ENCODE data around the gene XRN1. TPM values are rescaled to one million over a fixed set of nuclear protein-coding genes. Genes with fewer than 3 reads are reported as not detected.

Gene XRN1
- total and polyA plus RNA-seq, 10 of the 15 experiments (the other 5 are each of a cell fraction or from before 2014, with no cell fraction given), result 1.7 to 38.8 (median 15.5) TPM

GRCh38 chr3:142275856-142276255 is 172.0 kb downstream of the XRN1 start (continued):
- no peak for TF ChIP-seq KAT2A (conservative IDR thresholded peaks at IDR 0.05; ENCODE audit: control insufficient read depth, low read depth, low read length)
- TF ChIP-seq BHLHE40 (IDR thresholded peaks at IDR 0.05; ENCODE audit: borderline replicate concordance in 1 of 2, low read depth in 2 of 2, low read length in 1 of 2), result no peak
- TF ChIP-seq BCL11A (IDR thresholded peaks at IDR 0.05; ENCODE audit: low read depth, low read length), result no peak
- no peak for TF ChIP-seq SMARCA5 (IDR thresholded peaks at IDR 0.05)

DNA sequence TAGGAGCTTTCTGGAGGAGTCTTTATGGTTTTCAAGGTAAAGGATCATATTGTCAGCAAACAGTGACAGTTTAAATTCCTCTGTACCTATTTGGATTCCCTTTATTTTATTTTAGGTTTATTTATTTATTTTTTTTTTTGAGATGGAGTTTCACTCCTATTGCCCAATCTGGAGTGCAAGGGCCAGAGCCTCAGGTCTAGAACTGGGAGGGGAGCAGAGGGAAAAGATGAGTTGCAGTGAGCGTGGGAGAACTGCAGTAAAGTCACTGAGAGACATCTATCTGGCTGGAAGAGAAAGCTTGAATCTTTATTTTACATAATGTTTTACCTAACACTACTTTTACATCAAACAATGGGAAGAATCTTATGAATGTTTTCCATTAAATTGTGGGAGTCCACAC is 172.9 kb downstream of the XRN1 start:
- no peak for DNase-seq (ENCODE audit: low read depth, low spot score)
- H2AFZ ChIP-seq (ENCODE audit: control insufficient read depth, low read depth, low read length), result no peak overlapping the region
- no peaks in the 10 kb centered on the region for H4K20me1 ChIP-seq (ENCODE audit: control insufficient read depth, insufficient read depth)
- no peaks in the 10 kb centered on the region for H3K36me3 ChIP-seq (ENCODE audit: control insufficient read depth in 2 of 2, insufficient read depth in 2 of 2, low read length in 1 of 2)
- no peak overlapping the region for H3K4me2 ChIP-seq (ENCODE audit: control insufficient read depth, insufficient read depth)
- intact Hi-C loops (cut with micrococcal nuclease; ENCODE audit: unreplicated experiment) (loop anchor here (5.0 kb wide), 1 partner anchor 813 kb away; no protein-coding TSS in a partner anchor), in situ Hi-C loops (cut with MboI) (no loop called here)
- no peak overlapping the region for H3K9ac ChIP-seq (ENCODE audit: control insufficient read depth, insufficient read depth, low read length)
- H3K27me3 ChIP-seq (replicated peaks in 1 of 2; ENCODE audit: control insufficient read depth in 2 of 2, insufficient read depth in 2 of 2, low read length in 1 of 2), result no peaks in the 10 kb centered on the region
- whole genome bisulfite sequencing (ENCODE audit: insufficient coverage, insufficient replicate concordance, low lambda C conversion rate, missing lambda C conversion rate), result 82% methylated on average over 1 of the region's 1 CpG
- POLR2A ChIA-PET, result interaction anchor here (0.6 kb wide), 1 partner anchor 169 kb away, joined by 3 read pairs; no protein-coding TSS in a partner anchor
- no peaks in the 10 kb centered on the region; the same call in 1 of the 2 replicates for H3K4me1 ChIP-seq (ENCODE audit: control insufficient read depth, insufficient read depth, low read length)
- H3K27ac ChIP-seq (ENCODE audit: control insufficient read depth, insufficient read depth), result no peak overlapping the region
- ATAC-seq, result no peak
- no peak overlapping the region for H3K4me3 ChIP-seq
- RAD21 ChIA-PET (ENCODE audit: unreplicated experiment), result no interaction called here
- no peaks in the 10 kb centered on the region for H3K9me3 ChIP-seq (replicated peaks; ENCODE audit: control insufficient read depth, insufficient read depth, low read length)
- FAIRE-seq, result no peak
- H3K79me2 ChIP-seq (ENCODE audit: control insufficient read depth, insufficient read depth, low read length), result no peaks in the 10 kb centered on the region
- no TSS peak for BruUV-seq (replicated peaks)
- SMC1A ChIA-PET (ENCODE audit: uncharacterized antibody, unreplicated experiment), result interaction anchor here (0.7 kb wide), 1 partner anchor 883 kb away, joined by 3 read pairs; no protein-coding TSS in a partner anchor
- CTCF ChIA-PET, result no interaction called here
- TF ChIP-seq RAD21 (IDR thresholded peaks at IDR 0.05; ENCODE audit: insufficient read depth, low read depth, low read length) (no peak), EED (IDR thresholded peaks at IDR 0.05; ENCODE audit: low read depth) (no peak), CBX5 (IDR thresholded peaks at IDR 0.05; ENCODE audit: low read depth) (no peak), NFXL1 (IDR thresholded peaks at IDR 0.05; ENCODE audit: borderline replicate concordance) (no peak), SRF (IDR thresholded peaks at IDR 0.05; ENCODE audit: low read depth in 2 of 2, low read length in 2 of 2) (no peak), CUX1 (IDR thresholded peaks at IDR 0.05; ENCODE audit: insufficient replicate concordance, low read depth, low read length) (no peak), HCFC1 (IDR thresholded peaks at IDR 0.05; ENCODE audit: low read length) (no peak), POLR2A (IDR thresholded peaks at IDR 0.05; ENCODE audit: low read depth, low read length) (no peak), ZNF274 (IDR thresholded peaks at IDR 0.05; ENCODE audit: insufficient read depth, insufficient read length) (no peak), ATF7 (IDR thresholded peaks at IDR 0.05; ENCODE audit: low read depth) (no peak), PRDM15 (CRISPR knock-in tag; IDR thresholded peaks at IDR 0.05) (no peak), CHD2 (IDR thresholded peaks at IDR 0.05; ENCODE audit: borderline replicate concordance, low read depth, low read length) (no peak)
